PC-3 (cell line): ENCODE results near the gene NSMCE1.

Experiments used
- CTCF ChIP-seq: fragments of 300-600 bp; sonication (generic); conservative IDR thresholded peaks from 2 replicates; pipeline ENCODE4 v1.5.1; 2017; ENCODE audit warnings: antibody characterized with exemption, low read depth, mild to moderate bottlenecking, low read length
- EZH2 ChIP-seq: fragments of 300-600 bp; sonication (generic); IDR thresholded peaks from one replicate; pipeline ENCODE4 v1.6.1; 2017; ENCODE audit warnings: antibody characterized with exemption, mild to moderate bottlenecking, low read length; ENCODE audit not compliant: unreplicated experiment

GRCh38 chr16:27239026-27239425, 29.5 kb downstream of the NSMCE1 start:
- TF ChIP-seq CTCF (no peak), EZH2 (no peak)
